ENCODE measurements around the gene PRUNE2. TPM values are rescaled to one million over a fixed set of nuclear protein-coding genes. Genes with fewer than 3 reads are reported as not detected.

The PRUNE2 gene
- total RNA-seq, 1 experiment from 2014 or later, result 0.59 TPM

GRCh38 chr9:76716085-76716672 is 189.7 kb downstream of the PRUNE2 start:
- Histone ChIP-seq H3K36me3 (ENCODE audit: control insufficient read depth in 1 of 2, insufficient read depth in 2 of 2, low read length in 2 of 2) (no peaks in the 10 kb centered on the region), H4K20me1 (ENCODE audit: insufficient read depth) (no peaks in the 10 kb centered on the region), H3K9me2 (ENCODE audit: insufficient read depth) (no peaks in the 10 kb centered on the region), H3K9ac (ENCODE audit: low read length) (no peak overlapping the region), H3K79me2 (ENCODE audit: insufficient read depth, low read length) (no peaks in the 10 kb centered on the region), H3K4me3 (replicated peaks in 1 of 2; ENCODE audit: low read depth in 1 of 2, low read length in 2 of 2) (no peak overlapping the region), H3K4me2 (ENCODE audit: low read length) (no peak overlapping the region), H3K27me3 (ENCODE audit: insufficient read depth, low read length) (no peaks in the 10 kb centered on the region; the same call in 1 of the 2 replicates), H3K27ac (ENCODE audit: low read depth, low read length) (no peak overlapping the region), H2AFZ (ENCODE audit: low read depth, low read length, poor library complexity, severe bottlenecking) (no peak overlapping the region), H3K4me1 (ENCODE audit: control insufficient read depth in 1 of 2, insufficient read depth in 2 of 2, low read length in 2 of 2) (no peaks in the 10 kb centered on the region), H3K9me3 (ENCODE audit: control insufficient read depth in 1 of 2, insufficient read depth in 1 of 2, low read depth in 1 of 2, low read length in 2 of 2) (no peaks in the 10 kb centered on the region)
- POLR2A ChIA-PET, result no interaction called here
- CTCF ChIA-PET, result no interaction called here
- intact Hi-C loops (cut with micrococcal nuclease), result no loop called here
- RAD21 ChIA-PET (ENCODE audit: low non-redundant PET in 1 of 2, low total read pairs in 2 of 2, uncharacterized antibody in 2 of 2, unreplicated experiment in 2 of 2), result no interaction called here
- no peak for ATAC-seq
- no TSS peak for BruUV-seq (replicated peaks)
- TF ChIP-seq MAX (IDR thresholded peaks at IDR 0.05) (no peak), POLR2AphosphoS5 (IDR thresholded peaks at IDR 0.05; ENCODE audit: low read depth, low read length) (no peak), RAD21 (IDR thresholded peaks at IDR 0.05; ENCODE audit: low read depth) (no peak), SRF (IDR thresholded peaks at IDR 0.05; ENCODE audit: low read depth) (no peak), ATF3 (IDR thresholded peaks at IDR 0.05) (no peak), CEBPB (IDR thresholded peaks at IDR 0.05; ENCODE audit: low read depth) (no peak), ZFX (IDR thresholded peaks at IDR 0.05) (no peak), SP1 (IDR thresholded peaks at IDR 0.05; ENCODE audit: low read depth) (no peak), YY1 (IDR thresholded peaks at IDR 0.05; ENCODE audit: extremely low read depth, insufficient replicate concordance, low read depth, low read length) (no peak), ZNF274 (IDR thresholded peaks at IDR 0.05; ENCODE audit: low read depth, low read length) (no peak)
- DNase-seq (ENCODE audit: low read depth, low spot score), result no peak

- intact Hi-C loops (cut with micrococcal nuclease), result no loop called here
- TF ChIP-seq ZFX (IDR thresholded peaks at IDR 0.05), result no peak
- TF ChIP-seq CTCF (IDR thresholded peaks at IDR 0.05 in 2 of 3, conservative IDR thresholded peaks at IDR 0.05 in 1 of 3; ENCODE audit: borderline replicate concordance in 1 of 3, insufficient read depth in 1 of 3, low read depth in 2 of 3, low read length in 2 of 3), result no peak
- no peak for TF ChIP-seq POLR2A (IDR thresholded peaks at IDR 0.05; ENCODE audit: borderline replicate concordance, extremely low read depth, insufficient read depth, insufficient read length)
- no peak for TF ChIP-seq ELF1 (IDR thresholded peaks at IDR 0.05; ENCODE audit: borderline replicate concordance, low read depth)
- no peak for TF ChIP-seq SIN3A (IDR thresholded peaks at IDR 0.05; ENCODE audit: low read depth)
- no peak for TF ChIP-seq ZNF274 (IDR thresholded peaks at IDR 0.05; ENCODE audit: low read depth, low read length)
- no peak for TF ChIP-seq SRF (IDR thresholded peaks at IDR 0.05; ENCODE audit: low read depth)
- TF ChIP-seq YY1 (IDR thresholded peaks at IDR 0.05; ENCODE audit: extremely low read depth, insufficient replicate concordance, low read depth, low read length), result no peak
- TF ChIP-seq CEBPB (IDR thresholded peaks at IDR 0.05; ENCODE audit: low read depth), result no peak
- no peak for TF ChIP-seq EZH2phosphoT487 (IDR thresholded peaks at IDR 0.05; ENCODE audit: borderline replicate concordance)
- TF ChIP-seq TCF7L2 (IDR thresholded peaks at IDR 0.05; ENCODE audit: borderline replicate concordance, extremely low read depth, insufficient read depth, insufficient read length), result no peak
- no peak for TF ChIP-seq POLR2AphosphoS5 (IDR thresholded peaks at IDR 0.05; ENCODE audit: low read depth, low read length)
- no peak for TF ChIP-seq RAD21 (IDR thresholded peaks at IDR 0.05; ENCODE audit: low read depth)
- no peak for TF ChIP-seq FOSL1 (IDR thresholded peaks at IDR 0.05; ENCODE audit: low read depth)
Observed at GRCh38 chr9:76713381-76713780, 192.5 kb downstream of the PRUNE2 start.

More at GRCh38 chr9:76713381-76713780, 192.5 kb downstream of the PRUNE2 start:
- ChIA-PET CTCF (no interaction called here), POLR2A (no interaction called here), RAD21 (ENCODE audit: low non-redundant PET in 1 of 2, low total read pairs in 2 of 2, uncharacterized antibody in 2 of 2, unreplicated experiment in 2 of 2) (no interaction called here)
- Histone ChIP-seq H3K4me1 (ENCODE audit: control insufficient read depth in 1 of 2, insufficient read depth in 2 of 2, low read length in 2 of 2) (no peaks in the 10 kb centered on the region), H3K4me3 (replicated peaks in 1 of 2; ENCODE audit: low read depth in 1 of 2, low read length in 2 of 2) (no peak overlapping the region), H3K9me3 (ENCODE audit: control insufficient read depth in 1 of 2, insufficient read depth in 1 of 2, low read depth in 1 of 2, low read length in 2 of 2) (no peaks in the 10 kb centered on the region), H3K27me3 (ENCODE audit: insufficient read depth, low read length) (peaks cover 16% of the 10 kb centered on the region), H3K27ac (ENCODE audit: low read depth, low read length) (no peak overlapping the region), H3K9ac (ENCODE audit: low read length) (no peak overlapping the region), H3K4me2 (ENCODE audit: low read length) (no peak overlapping the region), H2AFZ (ENCODE audit: low read depth, low read length, poor library complexity, severe bottlenecking) (no peak overlapping the region), H3K79me2 (ENCODE audit: insufficient read depth, low read length) (no peaks in the 10 kb centered on the region), H3K36me3 (ENCODE audit: control insufficient read depth in 1 of 2, insufficient read depth in 2 of 2, low read length in 2 of 2) (no peaks in the 10 kb centered on the region), H4K20me1 (ENCODE audit: insufficient read depth) (no peaks in the 10 kb centered on the region), H3K9me2 (ENCODE audit: insufficient read depth) (no peaks in the 10 kb centered on the region)
- DNase-seq (ENCODE audit: low read depth, low spot score), result no peak
- BruUV-seq (replicated peaks), result no TSS peak
- no peak for ATAC-seq

Data from HCT116 (cell line).